Uterus (tissue), 2 donors: ENCODE measurements around the gene PTPRU.
"Not testable (repeated sequence)": the region's sequence is repeated elsewhere in the genome, so short reads cannot be mapped to it uniquely, and the experiment has no call there.

ENCODE experiments used
- POLR2A ChIP-seq, 2 donors: fragments of 450-650 bp; IDR thresholded peaks; one replicate each; pipeline ENCODE4 v1.6.1; 2016; ENCODE audit warnings: antibody characterized with exemption in 2 of 2, mild to moderate bottlenecking in 1 of 2, moderate library complexity in 1 of 2
- TF ChIP-seq, protein P1 (sequence below), 4 experiments: fragments of 200-600 bp in 2 of 4; fragments of 450-650 bp in 2 of 4; sonication (generic) in 2 of 4; IDR thresholded peaks; one replicate each; pipeline ENCODE4 v1.5.1; 2016 to 2019; ENCODE audit warnings: antibody characterized with exemption in 4 of 4, mild to moderate bottlenecking in 2 of 4, moderate library complexity in 1 of 4

DNA sequence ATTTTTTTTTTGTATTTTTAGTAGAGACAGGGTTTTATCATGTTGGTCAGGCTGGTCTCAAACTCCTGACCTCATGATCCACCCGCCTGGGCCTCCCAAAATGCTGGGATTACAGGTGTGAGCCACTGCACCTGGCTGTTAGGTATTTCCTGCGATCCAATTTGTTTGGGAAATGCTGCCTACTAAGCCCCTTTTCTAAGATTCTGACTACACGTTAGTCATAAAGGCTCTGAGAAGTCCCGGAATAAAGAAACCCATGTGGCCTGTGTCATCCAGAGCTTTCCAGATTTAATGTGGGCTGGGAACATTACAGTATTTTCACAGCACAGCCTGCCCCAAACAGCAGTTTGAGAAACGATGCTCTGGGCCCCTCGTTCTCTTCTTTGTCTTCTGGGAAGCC is 14.1 kb upstream of the PTPRU start:
- TF ChIP-seq, protein P1, sequence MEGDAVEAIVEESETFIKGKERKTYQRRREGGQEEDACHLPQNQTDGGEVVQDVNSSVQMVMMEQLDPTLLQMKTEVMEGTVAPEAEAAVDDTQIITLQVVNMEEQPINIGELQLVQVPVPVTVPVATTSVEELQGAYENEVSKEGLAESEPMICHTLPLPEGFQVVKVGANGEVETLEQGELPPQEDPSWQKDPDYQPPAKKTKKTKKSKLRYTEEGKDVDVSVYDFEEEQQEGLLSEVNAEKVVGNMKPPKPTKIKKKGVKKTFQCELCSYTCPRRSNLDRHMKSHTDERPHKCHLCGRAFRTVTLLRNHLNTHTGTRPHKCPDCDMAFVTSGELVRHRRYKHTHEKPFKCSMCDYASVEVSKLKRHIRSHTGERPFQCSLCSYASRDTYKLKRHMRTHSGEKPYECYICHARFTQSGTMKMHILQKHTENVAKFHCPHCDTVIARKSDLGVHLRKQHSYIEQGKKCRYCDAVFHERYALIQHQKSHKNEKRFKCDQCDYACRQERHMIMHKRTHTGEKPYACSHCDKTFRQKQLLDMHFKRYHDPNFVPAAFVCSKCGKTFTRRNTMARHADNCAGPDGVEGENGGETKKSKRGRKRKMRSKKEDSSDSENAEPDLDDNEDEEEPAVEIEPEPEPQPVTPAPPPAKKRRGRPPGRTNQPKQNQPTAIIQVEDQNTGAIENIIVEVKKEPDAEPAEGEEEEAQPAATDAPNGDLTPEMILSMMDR (IDR thresholded peaks at IDR 0.05) = not testable (repeated sequence)
- TF ChIP-seq POLR2A (IDR thresholded peaks at IDR 0.05) = not testable (repeated sequence)
